Hepatocyte (in vitro differentiated cells): ENCODE data around the gene PPARA. TPM values are rescaled to one million over a fixed set of nuclear protein-coding genes. Genes with fewer than 3 reads are reported as not detected.

ENCODE experiments used
- DNase-seq: peaks from one replicate; pipeline ENCODE4 v3.0.0-alpha.2; 2016; ENCODE audit warnings: low spot score
- H2AFZ ChIP-seq: fragments of 200-600 bp; sonication (generic); 2 replicates; pipeline ENCODE4 v1.6.0; 2016; ENCODE audit warnings: antibody characterized with exemption, mild to moderate bottlenecking
- H3K27ac ChIP-seq: fragments of 200-600 bp; sonication (generic); 2 replicates; pipeline ENCODE4 v1.5.1; 2016; ENCODE audit warnings: mild to moderate bottlenecking
- H3K27me3 ChIP-seq: fragments of 200-600 bp; sonication (generic); 2 replicates; pipeline ENCODE4 v1.6.1; 2016
- H3K36me3 ChIP-seq: fragments of 200-600 bp; sonication (generic); replicated peaks from 2 replicates; pipeline ENCODE4 v1.5.1; 2016; ENCODE audit warnings: low read depth; ENCODE audit not compliant: insufficient read depth
- H3K4me1 ChIP-seq: fragments of 200-600 bp; sonication (generic); 2 replicates; pipeline ENCODE4 v1.5.1; 2016; ENCODE audit warnings: mild to moderate bottlenecking, moderate library complexity; ENCODE audit not compliant: insufficient read depth
- H3K4me2 ChIP-seq: fragments of 200-600 bp; sonication (generic); 2 replicates; pipeline ENCODE4 v1.6.0; 2016
- H3K4me3 ChIP-seq: fragments of 200-600 bp; sonication (generic); 2 replicates; pipeline ENCODE4 v1.5.1; 2016; ENCODE audit warnings: mild to moderate bottlenecking
- H3K79me2 ChIP-seq: fragments of 200-600 bp; sonication (generic); 2 replicates; pipeline ENCODE4 v1.6.0; 2017; ENCODE audit warnings: mild to moderate bottlenecking
- H3K9me2 ChIP-seq: fragments of 200-600 bp; sonication (generic); replicated peaks from 2 replicates; pipeline ENCODE4 v1.6.0; 2017; ENCODE audit warnings: mild to moderate bottlenecking; ENCODE audit not compliant: insufficient read depth
- H3K9me3 ChIP-seq: fragments of 200-600 bp; sonication (generic); 2 replicates; pipeline ENCODE4 v1.5.1; 2016; ENCODE audit warnings: low read depth, mild to moderate bottlenecking
- H4K20me1 ChIP-seq: fragments of 200-600 bp; sonication (generic); 2 replicates; pipeline ENCODE4 v1.6.0; 2016; ENCODE audit warnings: mild to moderate bottlenecking; ENCODE audit not compliant: insufficient read depth, poor library complexity, severe bottlenecking
- CTCF ChIP-seq: fragments of 200-600 bp; sonication (generic); IDR thresholded peaks from 2 replicates; pipeline ENCODE4 v1.5.1; 2016; ENCODE audit warnings: antibody characterized with exemption, mild to moderate bottlenecking; ENCODE audit not compliant: poor library complexity
- EZH2 ChIP-seq: fragments of 200-600 bp; sonication (generic); IDR thresholded peaks from 2 replicates; pipeline ENCODE4 v1.6.1; 2016; ENCODE audit warnings: antibody characterized with exemption, mild to moderate bottlenecking, borderline replicate concordance
- EZH2phosphoT487 ChIP-seq: fragments of 200-600 bp; sonication (generic); IDR thresholded peaks from one replicate; pipeline ENCODE4 v1.6.1; 2018; ENCODE audit warnings: antibody characterized with exemption, mild to moderate bottlenecking, low read depth, moderate library complexity; ENCODE audit not compliant: unreplicated experiment, severe bottlenecking
- WGBS: methylation state at CpG from one replicate; pipeline ENCODE4 v1.1.6; 2016; ENCODE audit warnings: low lambda C conversion rate; ENCODE audit errors: missing lambda C conversion rate; 5-methylcytosine and 5-hydroxymethylcytosine counted together
- polyA plus RNA-seq: library from polyadenylated mRNA; unstranded; fragments of >200 nt; fragmentation: Nextera tagmentation; extraction: Ambion mirVana; gene quantifications from 2 replicates; pipeline ENCODE4 v1.2.1, GENCODE V29; 2016
- total RNA-seq: library from RNA; depleted of rRNA; stranded (reverse); fragments of >200 nt; gene quantifications from 2 replicates; pipeline ENCODE4 v1.2.3, GENCODE V29; 2014

PPARA gene
- total and polyA plus RNA-seq, 2 experiments from 2014 or later, result 13.7 to 31.0 TPM

DNA sequence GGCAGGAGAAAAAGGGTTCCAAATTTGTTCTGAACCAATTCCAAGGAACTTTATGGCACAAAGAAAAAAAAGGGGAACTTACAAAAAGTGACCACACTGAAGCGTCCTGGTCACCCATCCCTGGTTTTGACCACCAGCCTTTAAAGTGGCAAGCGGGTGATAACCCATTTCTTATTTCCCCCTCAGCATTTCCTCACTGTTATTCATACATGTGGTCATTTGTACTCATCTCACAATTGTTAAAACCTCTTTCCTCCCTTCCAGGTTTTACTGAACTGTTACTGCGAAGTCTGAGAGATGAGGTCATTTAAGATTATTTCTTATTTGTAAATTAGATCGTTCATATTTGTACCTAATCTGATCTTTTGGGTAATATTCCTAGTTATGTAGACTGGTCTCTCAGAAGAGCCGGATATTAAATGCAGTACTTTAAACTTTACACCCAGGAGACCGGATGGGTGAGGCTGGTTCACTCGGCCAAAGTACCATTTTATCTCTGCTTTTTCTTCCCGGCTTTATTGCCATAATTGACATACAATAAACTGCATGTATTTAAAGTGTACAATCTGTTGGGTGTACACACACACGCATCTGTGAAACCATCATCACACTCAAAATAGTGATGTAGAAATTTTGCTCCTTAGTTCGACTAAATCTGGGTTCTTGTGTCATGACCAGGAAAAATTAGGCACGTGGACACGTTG lies 52.7 kb downstream of the PPARA start:
- Histone ChIP-seq H3K4me2 (peak overlapping the region; percentile 26), H3K79me2 (no peaks in the 10 kb centered on the region), H4K20me1 (no peaks in the 10 kb centered on the region), H3K4me3 (no peak overlapping the region), H3K9me2 (no peaks in the 10 kb centered on the region), H3K4me1 (peaks cover 11% of the 10 kb centered on the region), H3K36me3 (no peaks in the 10 kb centered on the region), H2AFZ (no peak overlapping the region), H3K27me3 (no peaks in the 10 kb centered on the region), H3K9me3 (no peaks in the 10 kb centered on the region), H3K27ac (peak overlapping the region; percentile 86)
- DNase-seq, result peak; percentile 51
- TF ChIP-seq EZH2phosphoT487 (no peak), CTCF (no peak), EZH2 (no peak)
- WGBS, result 79% methylated on average over 12 of the region's 12 CpGs

- Histone ChIP-seq H3K27ac (peak overlapping the region; percentile 79), H3K9me3 (peaks cover under 1% of the 10 kb centered on the region), H3K36me3 (no peaks in the 10 kb centered on the region), H3K4me2 (peak overlapping the region; percentile 26), H3K4me3 (no peak overlapping the region), H3K9me2 (no peaks in the 10 kb centered on the region), H4K20me1 (no peaks in the 10 kb centered on the region), H3K79me2 (no peaks in the 10 kb centered on the region), H3K4me1 (peaks cover 11% of the 10 kb centered on the region), H3K27me3 (no peaks in the 10 kb centered on the region), H2AFZ (no peak overlapping the region)
- no peak for TF ChIP-seq CTCF
- no peak for TF ChIP-seq EZH2
- no peak for TF ChIP-seq EZH2phosphoT487
- DNase-seq, result peak; percentile 28
- 89% methylated on average over 7 of the region's 7 CpGs for WGBS
These were observed 53.3 kb downstream of the PPARA start for GRCh38 chr22:46203601-46203980.

DNA sequence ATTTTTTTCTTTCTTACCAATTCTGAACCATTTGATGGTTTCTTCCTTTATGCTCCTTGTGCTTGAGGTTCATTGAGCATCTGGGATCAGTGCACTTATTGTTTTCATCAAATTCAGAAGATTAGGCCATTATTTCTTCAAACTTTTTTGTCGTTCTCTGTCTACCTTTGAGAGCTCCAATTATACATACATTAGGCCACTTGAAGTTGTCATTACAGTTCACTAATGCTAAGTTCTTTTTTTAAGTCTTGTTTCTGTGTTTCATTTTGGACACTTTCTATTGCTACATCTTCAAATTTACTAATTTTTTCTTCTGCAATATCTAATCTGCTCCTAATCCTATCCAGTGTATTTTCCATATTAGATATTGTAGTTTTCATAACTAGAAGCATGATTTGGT lies 58.9 kb downstream of the PPARA start:
- no peaks in the 10 kb centered on the region for H4K20me1 ChIP-seq
- H3K27me3 ChIP-seq, result no peaks in the 10 kb centered on the region
- H3K79me2 ChIP-seq, result no peaks in the 10 kb centered on the region
- no peak overlapping the region for H2AFZ ChIP-seq
- 92% methylated on average over 1 of the region's 1 CpG for WGBS
- no peak overlapping the region for H3K4me3 ChIP-seq
- TF ChIP-seq CTCF (no peak), EZH2phosphoT487 (no peak), EZH2 (no peak)
- H3K4me2 ChIP-seq, result no peak overlapping the region
- H3K9me3 ChIP-seq, result peaks cover 16% of the 10 kb centered on the region
- no peak overlapping the region for H3K27ac ChIP-seq
- H3K9me2 ChIP-seq, result no peaks in the 10 kb centered on the region
- DNase-seq, result no peak
- H3K4me1 ChIP-seq, result no peaks in the 10 kb centered on the region
- H3K36me3 ChIP-seq, result no peaks in the 10 kb centered on the region
